Progenitor cell of endocrine pancreas (in vitro differentiated cells): ENCODE measurements around the gene DLGAP1. TPM values are rescaled to one million over a fixed set of nuclear protein-coding genes. Genes with fewer than 3 reads are reported as not detected.

Experiments
- DNase-seq: peaks from one replicate; pipeline ENCODE4 v3.0.0; 2021; ENCODE audit warnings: low spot score; ENCODE audit not compliant: unreplicated experiment
- H3K27ac Mint-ChIP-seq: 2 replicates; pipeline ENCODE4 v1.8.0; 2021; ENCODE audit warnings: mild to moderate bottlenecking, moderate library complexity, mixed read lengths
- H3K27me3 Mint-ChIP-seq: 2 replicates; pipeline ENCODE4 v1.8.0; 2021; ENCODE audit warnings: mixed read lengths
- H3K36me3 Mint-ChIP-seq: 2 replicates; pipeline ENCODE4 v1.8.0; 2022; ENCODE audit warnings: mixed read lengths; ENCODE audit not compliant: insufficient read depth
- H3K4me1 Mint-ChIP-seq: 2 replicates; pipeline ENCODE4 v1.8.0; 2021; ENCODE audit warnings: low read depth, mixed read lengths
- H3K4me3 Mint-ChIP-seq: 2 replicates; pipeline ENCODE4 v1.8.0; 2021; ENCODE audit warnings: low read depth, mild to moderate bottlenecking, moderate library complexity, mixed read lengths
- H3K9me3 Mint-ChIP-seq: 2 replicates; pipeline ENCODE4 v1.8.0; 2021; ENCODE audit warnings: low read depth, mixed read lengths
- total RNA-seq: library from RNA; stranded (reverse); gene quantifications from 2 replicates; pipeline ENCODE4 v1.2.1, GENCODE V29; 2021
- TF ChIP-seq, protein P1 (sequence below): fragments of 200-600 bp; sonication (generic); IDR thresholded peaks from one replicate; pipeline ENCODE4 v1.5.0; 2021; ENCODE audit warnings: antibody characterized with exemption, mild to moderate bottlenecking; ENCODE audit not compliant: unreplicated experiment

Gene DLGAP1
- total RNA-seq, 1 donor from 2014 or later: 16.7 TPM

DNA sequence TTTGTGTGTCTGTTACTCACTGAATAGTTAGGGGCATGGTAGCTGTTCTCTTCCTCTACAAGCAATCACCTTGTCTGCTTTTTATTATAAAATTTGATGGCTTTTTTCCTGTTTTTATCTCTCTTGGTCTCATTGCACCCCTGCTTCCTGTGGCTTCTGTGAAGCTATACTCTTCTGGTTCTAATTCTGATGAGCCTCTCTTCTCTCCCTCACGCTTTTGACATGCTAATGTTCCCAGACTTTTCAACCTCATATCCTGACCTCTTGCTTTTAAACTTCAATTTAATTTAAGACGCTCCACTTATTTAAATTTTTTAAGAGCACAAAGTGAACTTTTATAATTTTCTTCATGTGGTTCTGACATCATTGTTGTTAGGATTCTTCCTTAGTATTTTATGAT lies 361.4 kb downstream of the DLGAP1 start:
- TF ChIP-seq, protein P1, sequence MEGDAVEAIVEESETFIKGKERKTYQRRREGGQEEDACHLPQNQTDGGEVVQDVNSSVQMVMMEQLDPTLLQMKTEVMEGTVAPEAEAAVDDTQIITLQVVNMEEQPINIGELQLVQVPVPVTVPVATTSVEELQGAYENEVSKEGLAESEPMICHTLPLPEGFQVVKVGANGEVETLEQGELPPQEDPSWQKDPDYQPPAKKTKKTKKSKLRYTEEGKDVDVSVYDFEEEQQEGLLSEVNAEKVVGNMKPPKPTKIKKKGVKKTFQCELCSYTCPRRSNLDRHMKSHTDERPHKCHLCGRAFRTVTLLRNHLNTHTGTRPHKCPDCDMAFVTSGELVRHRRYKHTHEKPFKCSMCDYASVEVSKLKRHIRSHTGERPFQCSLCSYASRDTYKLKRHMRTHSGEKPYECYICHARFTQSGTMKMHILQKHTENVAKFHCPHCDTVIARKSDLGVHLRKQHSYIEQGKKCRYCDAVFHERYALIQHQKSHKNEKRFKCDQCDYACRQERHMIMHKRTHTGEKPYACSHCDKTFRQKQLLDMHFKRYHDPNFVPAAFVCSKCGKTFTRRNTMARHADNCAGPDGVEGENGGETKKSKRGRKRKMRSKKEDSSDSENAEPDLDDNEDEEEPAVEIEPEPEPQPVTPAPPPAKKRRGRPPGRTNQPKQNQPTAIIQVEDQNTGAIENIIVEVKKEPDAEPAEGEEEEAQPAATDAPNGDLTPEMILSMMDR: no peak
- Mint-ChIP-seq H3K4me3 (no peak overlapping the region), H3K36me3 (peaks cover 2% of the 10 kb centered on the region), H3K27ac (no peak overlapping the region), H3K27me3 (peaks cover 51% of the 10 kb centered on the region), H3K4me1 (peaks cover 23% of the 10 kb centered on the region), H3K9me3 (no peaks in the 10 kb centered on the region)
- DNase-seq: no peak

DNA sequence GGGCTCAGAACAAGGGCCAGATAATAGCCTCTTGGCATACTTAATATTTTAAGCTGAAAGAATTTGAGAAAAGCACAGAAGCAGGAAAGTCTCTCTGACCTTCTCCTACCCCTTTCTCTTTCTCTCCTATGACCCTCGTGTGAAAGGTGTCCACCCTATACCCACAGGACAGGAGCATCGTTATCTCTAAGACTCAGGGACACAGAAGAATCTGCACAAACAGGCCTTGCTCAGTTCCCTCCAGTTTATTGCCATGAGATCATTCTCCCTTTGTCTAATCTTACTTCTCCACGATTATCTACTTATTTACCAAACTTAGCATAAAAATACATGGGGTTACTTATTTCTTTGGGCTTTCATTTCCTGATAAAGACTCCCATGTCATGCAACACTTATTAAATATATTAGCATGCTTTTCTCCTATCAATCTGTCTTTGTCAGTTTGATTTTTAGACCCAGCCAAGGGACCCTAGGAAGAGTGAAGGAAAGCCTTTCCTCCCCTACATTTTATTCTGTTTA lies 370.7 kb downstream of the DLGAP1 start:
- Mint-ChIP-seq H3K9me3 (peaks cover 7% of the 10 kb centered on the region), H3K27me3 (peaks cover 26% of the 10 kb centered on the region), H3K27ac (no peak overlapping the region), H3K4me3 (no peak overlapping the region), H3K4me1 (peaks cover 26% of the 10 kb centered on the region), H3K36me3 (peaks cover 5% of the 10 kb centered on the region)
- no peak for DNase-seq
- TF ChIP-seq, protein P1: no peak

DNA sequence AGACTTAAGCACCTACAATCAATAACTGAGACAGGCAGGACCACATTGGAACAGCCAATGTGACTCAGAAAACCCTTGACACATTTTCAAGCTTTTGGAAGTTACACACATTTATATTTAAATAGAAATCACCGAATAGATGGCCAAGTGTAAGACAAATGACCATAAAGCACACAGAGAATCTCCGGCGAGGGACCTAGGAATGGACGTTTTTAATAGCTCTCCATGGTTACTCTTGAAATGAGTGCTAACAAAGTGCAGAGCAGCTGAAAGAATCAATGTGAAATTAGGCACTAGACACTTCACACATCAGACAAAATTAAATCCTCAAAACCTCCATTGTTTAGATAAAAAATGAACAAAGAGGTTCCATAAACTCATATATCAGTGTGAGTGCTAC lies 376.9 kb downstream of the DLGAP1 start:
- no peaks in the 10 kb centered on the region for H3K9me3 Mint-ChIP-seq
- TF ChIP-seq, protein P1: no peak
- H3K36me3 Mint-ChIP-seq: no peaks in the 10 kb centered on the region

DNA sequence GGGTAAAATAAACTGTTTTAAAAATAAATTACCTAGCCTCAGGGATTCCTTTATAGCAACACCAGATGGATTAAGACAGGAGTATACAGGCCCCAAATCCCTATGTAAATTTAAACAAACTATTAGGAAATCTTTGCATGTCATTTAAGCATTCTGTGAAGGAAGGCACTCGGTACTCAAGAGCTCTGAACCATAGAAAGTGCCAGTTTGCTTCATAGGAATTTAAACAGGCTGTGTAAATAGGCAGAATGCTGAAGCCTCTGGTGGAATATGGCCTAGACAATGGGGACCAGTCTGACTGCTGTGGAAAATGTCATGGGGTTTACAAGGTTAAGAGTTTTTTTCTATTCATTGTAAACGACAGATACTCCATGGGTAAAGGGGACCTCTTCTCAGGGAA lies 377.4 kb downstream of the DLGAP1 start:
- Mint-ChIP-seq H3K27ac (peak overlapping the region; percentile 74), H3K36me3 (no peaks in the 10 kb centered on the region), H3K4me1 (peaks cover 17% of the 10 kb centered on the region), H3K9me3 (no peaks in the 10 kb centered on the region), H3K27me3 (no peaks in the 10 kb centered on the region), H3K4me3 (no peak overlapping the region)
- no peak for DNase-seq
- TF ChIP-seq, protein P1: no peak

More for the DNA sequence above, 376.9 kb downstream of the DLGAP1 start:
- no peak overlapping the region for H3K4me3 Mint-ChIP-seq
- peaks cover 17% of the 10 kb centered on the region for H3K4me1 Mint-ChIP-seq
- no peak for DNase-seq
- H3K27me3 Mint-ChIP-seq: no peaks in the 10 kb centered on the region
- H3K27ac Mint-ChIP-seq: peak overlapping the region; percentile 23

DNA sequence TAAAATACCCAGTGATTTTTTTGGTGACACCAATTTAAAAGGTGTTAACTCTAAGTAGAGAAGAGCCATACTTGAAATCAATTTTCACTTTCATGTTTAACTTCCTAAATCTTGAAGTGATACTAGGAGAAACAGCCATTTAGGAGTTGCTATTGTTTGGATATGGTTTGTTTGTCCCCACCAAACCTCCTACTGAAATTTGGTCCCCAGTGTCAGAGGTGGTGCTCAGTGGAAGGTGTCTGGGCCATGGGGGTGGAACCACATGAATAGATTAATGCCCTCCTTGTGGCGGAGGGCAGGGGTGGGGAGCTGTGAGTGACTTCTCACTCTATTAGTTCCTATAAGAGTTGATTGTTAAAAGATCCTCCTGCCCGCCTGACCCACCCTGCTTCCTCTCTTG lies 377.9 kb downstream of the DLGAP1 start:
- TF ChIP-seq, protein P1: no peak
- Mint-ChIP-seq H3K36me3 (no peaks in the 10 kb centered on the region), H3K4me3 (no peak overlapping the region), H3K9me3 (no peaks in the 10 kb centered on the region), H3K4me1 (peaks cover 17% of the 10 kb centered on the region), H3K27ac (peak overlapping the region; percentile 74), H3K27me3 (no peaks in the 10 kb centered on the region)
- no peak for DNase-seq
